CD4-positive, alpha-beta T cell (primary cell): Measurements from ENCODE around the gene PPARG. TPM values are rescaled to one million over a fixed set of nuclear protein-coding genes. Genes with fewer than 3 reads are reported as not detected.

Source experiments
- ATAC-seq: fragments of 200-7000 bp; cut with Tn5 transposase; one replicate; pipeline ENCODE4 v1.10.0; 2022; ENCODE audit warnings: mild to moderate bottlenecking; ENCODE audit not compliant: poor library complexity
- CTCF ChIA-PET: fragments of 350-600 bp; sonication (Branson Sonifier 250); formaldehyde crosslinking; loops from one replicate; lab custom pipeline; 2021; ENCODE audit warnings: antibody characterized with exemption, inconsistent platforms; lab: Charles Lee
- POLR2A ChIA-PET: fragments of 350-600 bp; sonication (Branson Sonifier 250); formaldehyde crosslinking; loops from one replicate; lab custom pipeline; 2021; ENCODE audit warnings: antibody characterized with exemption, inconsistent platforms; lab: Charles Lee
- DNase-seq, 14 experiments: peaks; one replicate each; pipeline ENCODE4 v3.0.0-alpha.2; 2013 to 2020; ENCODE audit warnings: mixed read lengths in 2 of 14
- H3K27ac ChIP-seq, 2 donors: one replicate each; pipeline versions ENCODE4 v1.5.1 to v1.7.0; 2013; ENCODE audit warnings: low read length in 2 of 2, low read depth in 1 of 2, mild to moderate bottlenecking in 1 of 2
- H3K27me3 ChIP-seq, 2 experiments: 1 replicate in 1 of 2; 2 replicates in 1 of 2; pipeline versions ENCODE4 v1.6.1 to v1.7.0; 2013; ENCODE audit warnings: low read length in 2 of 2, control low read depth in 1 of 2, mild to moderate bottlenecking in 1 of 2, moderate library complexity in 1 of 2; ENCODE audit not compliant: insufficient read depth in 2 of 2, control insufficient read depth in 1 of 2
- H3K36me3 ChIP-seq: one replicate; pipeline ENCODE4 v1.6.1; 2013; ENCODE audit warnings: low read length, control low read depth; ENCODE audit not compliant: insufficient read depth
- H3K4me1 ChIP-seq: one replicate; pipeline ENCODE4 v1.6.1; 2013; ENCODE audit warnings: low read length, control low read depth; ENCODE audit not compliant: insufficient read depth
- H3K4me3 ChIP-seq: one replicate; pipeline ENCODE4 v1.5.1; 2013; ENCODE audit warnings: mild to moderate bottlenecking, low read length, moderate library complexity
- H3K9me3 ChIP-seq, 2 experiments: 1 replicate in 1 of 2; 2 replicates in 1 of 2; pipeline versions ENCODE4 v1.6.1 to v1.7.0; 2013; ENCODE audit warnings: low read length in 2 of 2, mild to moderate bottlenecking in 2 of 2, control low read depth in 1 of 2, moderate library complexity in 1 of 2; ENCODE audit not compliant: control insufficient read depth in 1 of 2, insufficient read depth in 1 of 2
- H3K27ac Mint-ChIP-seq: one replicate; pipeline ENCODE4 v1.8.0; 2020; ENCODE audit warnings: mixed read lengths
- H3K27me3 Mint-ChIP-seq: one replicate; pipeline ENCODE4 v1.8.0; 2021; ENCODE audit warnings: mixed read lengths
- H3K36me3 Mint-ChIP-seq: one replicate; pipeline ENCODE4 v1.8.0; 2021; ENCODE audit warnings: low read depth, mixed read lengths
- H3K4me1 Mint-ChIP-seq: one replicate; pipeline ENCODE4 v1.8.0; 2021; ENCODE audit warnings: low read depth, mixed read lengths
- H3K4me3 Mint-ChIP-seq: one replicate; pipeline ENCODE4 v1.8.0; 2020; ENCODE audit warnings: mild to moderate bottlenecking, mixed read lengths
- H3K9me3 Mint-ChIP-seq: one replicate; pipeline ENCODE4 v1.8.0; 2020; ENCODE audit warnings: mixed read lengths
- CTCF ChIP-seq: fragments of 200-600 bp; IDR thresholded peaks from one replicate; pipeline ENCODE4 v1.8.0; 2022; ENCODE audit warnings: antibody characterized with exemption, mild to moderate bottlenecking
- intact Hi-C, 2 experiments: fragments of 100-400 bp; cut with DNase I in 1 of 2; cut with micrococcal nuclease in 1 of 2; formaldehyde crosslinking; loops; one replicate each; pipeline versions ENCODE4 v1.15.1 to v1.9.0; 2023 to 2025; cut with DNase I, micrococcal nuclease
- total RNA-seq, 174 experiments: library from RNA in 2 of 174; stranded (reverse) in 2 of 174; gene quantifications; one replicate each; pipeline ENCODE4 v1.2.3 and lab custom pipeline; 2021 to 2026

Gene PPARG
- total RNA-seq, 2 experiments from 2014 or later, result 0.27 to 0.75 TPM

DNA sequence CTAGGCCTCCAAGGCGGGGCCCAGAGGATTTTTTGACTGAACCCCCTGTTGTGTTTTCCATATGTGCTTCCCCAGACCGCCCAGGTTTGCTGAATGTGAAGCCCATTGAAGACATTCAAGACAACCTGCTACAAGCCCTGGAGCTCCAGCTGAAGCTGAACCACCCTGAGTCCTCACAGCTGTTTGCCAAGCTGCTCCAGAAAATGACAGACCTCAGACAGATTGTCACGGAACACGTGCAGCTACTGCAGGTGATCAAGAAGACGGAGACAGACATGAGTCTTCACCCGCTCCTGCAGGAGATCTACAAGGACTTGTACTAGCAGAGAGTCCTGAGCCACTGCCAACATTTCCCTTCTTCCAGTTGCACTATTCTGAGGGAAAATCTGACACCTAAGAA lies 145.0 kb downstream of the PPARG start:
- no peaks in the 10 kb centered on the region for H3K9me3 Mint-ChIP-seq
- no peak overlapping the region for H3K27ac ChIP-seq
- no peak overlapping the region for H3K4me3 ChIP-seq
- ChIA-PET POLR2A (no interaction called here), CTCF (no interaction called here)
- H3K27me3 ChIP-seq, result no peaks in the 10 kb centered on the region
- no peaks in the 10 kb centered on the region for H3K9me3 ChIP-seq
- TF ChIP-seq CTCF, result no peak
- no peak overlapping the region for H3K27ac Mint-ChIP-seq
- H3K4me1 ChIP-seq, result no peaks in the 10 kb centered on the region
- H3K4me3 Mint-ChIP-seq, result no peak overlapping the region
- H3K36me3 ChIP-seq, result no peaks in the 10 kb centered on the region
- intact Hi-C loops, result no loop called here
- H3K36me3 Mint-ChIP-seq, result no peaks in the 10 kb centered on the region
- ATAC-seq, result no peak
- DNase-seq, result no peak
- H3K27me3 Mint-ChIP-seq, result no peaks in the 10 kb centered on the region
- no peaks in the 10 kb centered on the region for H3K4me1 Mint-ChIP-seq

GRCh38 chr3:12436514-12437220 lies 147.8 kb downstream of the PPARG start:
- no peaks in the 10 kb centered on the region for H3K9me3 ChIP-seq
- no peak overlapping the region for H3K27ac Mint-ChIP-seq
- CTCF ChIA-PET, result no interaction called here

DNA sequence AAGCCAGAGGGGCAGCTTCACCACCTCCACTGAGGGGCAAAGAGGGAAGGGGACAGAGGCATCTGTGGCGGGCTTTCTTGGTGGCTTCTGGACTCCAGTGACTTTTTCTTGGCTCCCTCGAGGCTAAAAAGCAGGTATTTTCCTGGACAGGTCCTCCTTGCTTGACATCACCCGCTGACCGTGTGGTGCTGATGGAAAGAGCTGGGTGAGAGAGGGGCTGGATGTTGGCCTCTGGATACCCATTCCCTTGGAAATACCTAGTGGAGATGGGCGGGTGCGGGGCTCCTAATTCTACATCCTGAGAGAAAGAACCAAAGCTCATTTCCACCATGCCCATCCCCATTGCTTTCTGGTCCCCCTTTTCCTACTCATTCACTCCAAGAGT lies 148.3 kb downstream of the PPARG start:
- ChIA-PET CTCF (no interaction called here), POLR2A (no interaction called here)
- Histone ChIP-seq H3K9me3 (no peaks in the 10 kb centered on the region), H3K4me3 (no peak overlapping the region), H3K36me3 (no peaks in the 10 kb centered on the region), H3K27ac (no peak overlapping the region), H3K4me1 (no peaks in the 10 kb centered on the region), H3K27me3 (no peaks in the 10 kb centered on the region)
- H3K27me3 Mint-ChIP-seq, result no peaks in the 10 kb centered on the region
- no peaks in the 10 kb centered on the region for H3K36me3 Mint-ChIP-seq
- no peaks in the 10 kb centered on the region for H3K9me3 Mint-ChIP-seq
- H3K4me1 Mint-ChIP-seq, result no peaks in the 10 kb centered on the region
- no peak overlapping the region for H3K4me3 Mint-ChIP-seq
- TF ChIP-seq CTCF, result no peak
- no peak overlapping the region for H3K27ac Mint-ChIP-seq
- intact Hi-C loops, result no loop called here
- DNase-seq (no peak), ATAC-seq (no peak)

More at GRCh38 chr3:12436514-12437220, 147.8 kb downstream of the PPARG start:
- POLR2A ChIA-PET, result interaction anchor here (0.6 kb wide), 1 partner anchor 1490 kb away, joined by 6 read pairs; no protein-coding TSS in a partner anchor
- DNase-seq (no peak), ATAC-seq (no peak)
- no peaks in the 10 kb centered on the region for H3K36me3 Mint-ChIP-seq
- Histone ChIP-seq H3K4me1 (no peaks in the 10 kb centered on the region), H3K27me3 (no peaks in the 10 kb centered on the region), H3K27ac (no peak overlapping the region), H3K4me3 (no peak overlapping the region), H3K36me3 (no peaks in the 10 kb centered on the region)
- no peaks in the 10 kb centered on the region for H3K27me3 Mint-ChIP-seq
- no peak for TF ChIP-seq CTCF
- H3K9me3 Mint-ChIP-seq, result no peaks in the 10 kb centered on the region
- intact Hi-C loops, result no loop called here
- no peak overlapping the region for H3K4me3 Mint-ChIP-seq
- H3K4me1 Mint-ChIP-seq, result no peaks in the 10 kb centered on the region
